DMS79 (cell line): ENCODE results near the gene ARHGEF39.

Experiments used
- DNase-seq: peaks from one replicate; lab custom pipeline; 2025; lab: John Stamatoyannopoulos, UW

Gene ARHGEF39

GRCh38 chr9:35664531-35665470 lies at the start of gene ARHGEF39:
Gene ARHGEF39 (minus strand): TSS chr9:35665195. CDS start chr9:35665169, 26 bp downstream.
- peak; percentile 74 for DNase-seq

GRCh38 chr9:35714123-35714522 lies 49.1 kb upstream of the ARHGEF39 start:
- no peak for DNase-seq

GRCh38 chr9:35713578-35713977 lies 48.6 kb upstream of the ARHGEF39 start:
- no peak for DNase-seq

GRCh38 chr9:35712762-35713400 lies 47.9 kb upstream of the ARHGEF39 start:
- no peak for DNase-seq

- DNase-seq, result no peak
These were observed 46.8 kb upstream of the ARHGEF39 start for GRCh38 chr9:35711501-35712428.

GRCh38 chr9:35710818-35711500 lies 46.0 kb upstream of the ARHGEF39 start:
- no peak for DNase-seq

- no peak for DNase-seq
These were observed 43.2 kb upstream of the ARHGEF39 start for GRCh38 chr9:35708146-35708545.

- no peak for DNase-seq
These were observed 42.0 kb upstream of the ARHGEF39 start for GRCh38 chr9:35706951-35707350.

GRCh38 chr9:35705836-35706430 lies 40.9 kb upstream of the ARHGEF39 start:
- DNase-seq, result no peak

GRCh38 chr9:35705372-35705771 lies 40.4 kb upstream of the ARHGEF39 start:
- no peak for DNase-seq

GRCh38 chr9:35703906-35704672 lies 39.1 kb upstream of the ARHGEF39 start:
- no peak for DNase-seq

- no peak for DNase-seq
These were observed 37.7 kb upstream of the ARHGEF39 start for GRCh38 chr9:35702696-35703095.

GRCh38 chr9:35700942-35701341 lies 35.9 kb upstream of the ARHGEF39 start:
- no peak for DNase-seq

GRCh38 chr9:35700031-35700430 lies 35.0 kb upstream of the ARHGEF39 start:
- DNase-seq, result no peak

GRCh38 chr9:35698231-35698630 lies 33.2 kb upstream of the ARHGEF39 start:
- no peak for DNase-seq

- DNase-seq, result no peak
These were observed 32.5 kb upstream of the ARHGEF39 start for GRCh38 chr9:35697486-35697885.

- DNase-seq, result no peak
These were observed 31.7 kb upstream of the ARHGEF39 start for GRCh38 chr9:35696520-35697215.

GRCh38 chr9:35695943-35696401 lies 31.0 kb upstream of the ARHGEF39 start:
- DNase-seq, result no peak

GRCh38 chr9:35691757-35692301 lies 26.8 kb upstream of the ARHGEF39 start:
- DNase-seq, result no peak
